Fibroblast of skin of right biceps (primary cell): ENCODE data around the gene WAC.

ENCODE experiments used
- DNase-seq: peaks from one replicate; pipeline ENCODE4 v3.0.0-alpha.2; 2013

Gene WAC

DNA sequence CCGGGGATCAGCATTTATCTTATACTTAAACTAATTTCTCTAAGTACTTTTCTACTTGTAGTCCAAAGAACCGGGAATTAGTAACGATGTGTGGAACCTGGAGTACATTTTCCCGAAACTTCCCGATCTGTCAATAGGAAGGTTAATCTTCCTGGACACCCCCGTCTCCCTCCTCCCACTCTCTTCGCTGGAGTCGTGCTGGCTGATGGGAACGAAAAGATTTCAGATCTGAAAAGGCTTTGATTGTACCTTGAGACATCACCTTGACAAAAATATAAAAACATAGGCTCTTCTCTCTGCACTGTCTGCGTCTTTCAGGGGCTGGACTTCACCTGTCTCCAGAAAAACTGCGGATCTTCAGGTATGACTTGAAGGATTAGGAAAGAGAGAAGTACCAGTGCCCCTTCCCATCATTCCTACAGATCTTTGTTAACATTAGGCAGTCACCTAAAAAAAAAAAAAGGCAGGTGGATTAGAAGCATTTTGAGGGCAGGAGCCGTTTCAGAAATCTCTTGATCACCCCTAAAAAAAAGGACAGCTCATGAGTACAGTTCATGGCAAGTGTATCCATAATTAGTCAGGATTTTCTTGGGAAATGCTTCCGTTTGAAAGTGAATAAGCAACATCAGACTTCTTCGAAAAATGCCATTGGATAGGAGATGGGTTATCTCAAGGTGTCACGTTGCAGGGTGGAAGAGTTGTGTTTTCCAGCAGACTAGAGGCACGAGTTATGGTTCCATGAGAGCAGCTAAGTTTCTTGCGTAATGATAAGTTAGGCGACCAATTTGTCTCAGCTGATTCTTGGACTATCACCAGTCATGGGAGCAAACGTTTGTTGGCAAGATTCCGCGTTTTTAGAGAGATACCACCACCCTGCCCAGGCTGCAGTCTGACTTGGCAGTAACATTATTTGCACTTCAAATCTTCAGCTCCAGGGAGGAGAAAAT is 136.6 kb downstream of the WAC start:
- no peak for DNase-seq
